Stimulated activated naive CD8-positive, alpha-beta T cell treated with anti-CD3 and anti-CD28 coated beads, Interleukin-15, Interleukin-2, amounts not matched to agents 100 ng/mL and 50 ng/mL, for 24 hours (primary cell): ENCODE results near the gene CD177.
"Not testable (repeated sequence)": the region's sequence is repeated elsewhere in the genome, so short reads cannot be mapped to it uniquely, and the experiment has no call there.

Experiments used
- H3K27ac Mint-ChIP-seq: one replicate; pipeline ENCODE4 v1.8.0; 2021; ENCODE audit warnings: mild to moderate bottlenecking, mixed read lengths
- H3K27me3 Mint-ChIP-seq: one replicate; pipeline ENCODE4 v1.8.0; 2021; ENCODE audit warnings: mixed read lengths
- H3K36me3 Mint-ChIP-seq: one replicate; pipeline ENCODE4 v1.8.0; 2021; ENCODE audit warnings: low read depth, mixed read lengths
- H3K4me1 Mint-ChIP-seq: one replicate; pipeline ENCODE4 v1.8.0; 2021; ENCODE audit warnings: low read depth, mixed read lengths
- H3K4me3 Mint-ChIP-seq: one replicate; pipeline ENCODE4 v1.8.0; 2021; ENCODE audit warnings: mild to moderate bottlenecking, mixed read lengths
- H3K9me3 Mint-ChIP-seq: one replicate; pipeline ENCODE4 v1.8.0; 2021; ENCODE audit warnings: mixed read lengths

Gene CD177

GRCh38 chr19:43328561-43328960 lies 24.9 kb upstream of the CD177 start:
- not testable (repeated sequence) for H3K36me3 Mint-ChIP-seq, H3K27ac Mint-ChIP-seq, H3K27me3 Mint-ChIP-seq, H3K9me3 Mint-ChIP-seq, H3K4me3 Mint-ChIP-seq, H3K4me1 Mint-ChIP-seq

- not testable (repeated sequence) for H3K27ac Mint-ChIP-seq, H3K4me1 Mint-ChIP-seq, H3K9me3 Mint-ChIP-seq, H3K4me3 Mint-ChIP-seq, H3K36me3 Mint-ChIP-seq, H3K27me3 Mint-ChIP-seq
Measured at GRCh38 chr19:43329049-43329448, 24.4 kb upstream of the CD177 start.

- Mint-ChIP-seq H3K27ac (no peak overlapping the region), H3K36me3 (no peaks in the 10 kb centered on the region), H3K27me3 (no peaks in the 10 kb centered on the region), H3K4me3 (no peak overlapping the region), H3K4me1 (no peaks in the 10 kb centered on the region), H3K9me3 (no peaks in the 10 kb centered on the region)
Measured at GRCh38 chr19:43329989-43330388, 23.5 kb upstream of the CD177 start.

GRCh38 chr19:43330726-43331434 lies 22.6 kb upstream of the CD177 start:
- no peaks in the 10 kb centered on the region for H3K27me3 Mint-ChIP-seq
- H3K27ac Mint-ChIP-seq, result no peak overlapping the region
- H3K4me3 Mint-ChIP-seq, result no peak overlapping the region
- H3K4me1 Mint-ChIP-seq, result no peaks in the 10 kb centered on the region
- H3K36me3 Mint-ChIP-seq, result no peaks in the 10 kb centered on the region
- H3K9me3 Mint-ChIP-seq, result no peaks in the 10 kb centered on the region

GRCh38 chr19:43331435-43332010 lies 22.0 kb upstream of the CD177 start:
- Mint-ChIP-seq H3K36me3 (no peaks in the 10 kb centered on the region), H3K27ac (no peak overlapping the region), H3K4me3 (no peak overlapping the region), H3K27me3 (no peaks in the 10 kb centered on the region), H3K9me3 (no peaks in the 10 kb centered on the region), H3K4me1 (no peaks in the 10 kb centered on the region)

- H3K4me1 Mint-ChIP-seq, result no peaks in the 10 kb centered on the region
Measured at GRCh38 chr19:43332058-43332922, 21.2 kb upstream of the CD177 start.

GRCh38 chr19:43336508-43336907 lies 17.0 kb upstream of the CD177 start:
- not testable (repeated sequence) for H3K36me3 Mint-ChIP-seq

More at GRCh38 chr19:43332058-43332922, 21.2 kb upstream of the CD177 start:
- no peaks in the 10 kb centered on the region for H3K36me3 Mint-ChIP-seq
- H3K4me3 Mint-ChIP-seq, result no peak overlapping the region
- no peak overlapping the region for H3K27ac Mint-ChIP-seq
- no peaks in the 10 kb centered on the region for H3K9me3 Mint-ChIP-seq
- H3K27me3 Mint-ChIP-seq, result peaks cover under 1% of the 10 kb centered on the region

GRCh38 chr19:43337737-43338136 lies 15.7 kb upstream of the CD177 start:
- Mint-ChIP-seq H3K9me3 (no peaks in the 10 kb centered on the region), H3K27ac (no peak overlapping the region), H3K4me3 (no peak overlapping the region), H3K27me3 (peaks cover 18% of the 10 kb centered on the region), H3K36me3 (no peaks in the 10 kb centered on the region), H3K4me1 (no peaks in the 10 kb centered on the region)

More at GRCh38 chr19:43336508-43336907, 17.0 kb upstream of the CD177 start:
- not testable (repeated sequence) for H3K4me3 Mint-ChIP-seq, H3K4me1 Mint-ChIP-seq, H3K27ac Mint-ChIP-seq, H3K9me3 Mint-ChIP-seq
- H3K27me3 Mint-ChIP-seq, result peaks cover 15% of the 10 kb centered on the region

GRCh38 chr19:43338530-43338929 lies 15.0 kb upstream of the CD177 start:
- no peaks in the 10 kb centered on the region for H3K36me3 Mint-ChIP-seq
- H3K27ac Mint-ChIP-seq, result no peak overlapping the region
- peaks cover 21% of the 10 kb centered on the region for H3K27me3 Mint-ChIP-seq
- no peak overlapping the region for H3K4me3 Mint-ChIP-seq
- no peaks in the 10 kb centered on the region for H3K9me3 Mint-ChIP-seq
- H3K4me1 Mint-ChIP-seq, result no peaks in the 10 kb centered on the region

GRCh38 chr19:43339243-43339930 lies 14.1 kb upstream of the CD177 start:
- not testable (repeated sequence) for H3K4me3 Mint-ChIP-seq, H3K36me3 Mint-ChIP-seq, H3K4me1 Mint-ChIP-seq, H3K9me3 Mint-ChIP-seq, H3K27ac Mint-ChIP-seq
- peaks cover 21% of the 10 kb centered on the region for H3K27me3 Mint-ChIP-seq

- not testable (repeated sequence) for H3K36me3 Mint-ChIP-seq, H3K4me1 Mint-ChIP-seq, H3K4me3 Mint-ChIP-seq, H3K9me3 Mint-ChIP-seq, H3K27ac Mint-ChIP-seq
- H3K27me3 Mint-ChIP-seq, result peaks cover 21% of the 10 kb centered on the region
Measured at GRCh38 chr19:43340101-43340500, 13.4 kb upstream of the CD177 start.

- H3K9me3 Mint-ChIP-seq, H3K4me3 Mint-ChIP-seq, H3K4me1 Mint-ChIP-seq, H3K27ac Mint-ChIP-seq, H3K36me3 Mint-ChIP-seq: not testable (repeated sequence)
- peaks cover 21% of the 10 kb centered on the region for H3K27me3 Mint-ChIP-seq
Measured at GRCh38 chr19:43341098-43341497, 12.4 kb upstream of the CD177 start.

- H3K4me3 Mint-ChIP-seq, H3K4me1 Mint-ChIP-seq, H3K36me3 Mint-ChIP-seq, H3K27ac Mint-ChIP-seq, H3K9me3 Mint-ChIP-seq: not testable (repeated sequence)
- peaks cover 21% of the 10 kb centered on the region for H3K27me3 Mint-ChIP-seq
Measured at GRCh38 chr19:43342104-43342503, 11.4 kb upstream of the CD177 start.

- not testable (repeated sequence) for H3K9me3 Mint-ChIP-seq
Measured at GRCh38 chr19:43344347-43344925, 9.1 kb upstream of the CD177 start.

GRCh38 chr19:43349813-43350212 lies 3.7 kb upstream of the CD177 start:
- not testable (repeated sequence) for H3K4me1 Mint-ChIP-seq, H3K36me3 Mint-ChIP-seq, H3K4me3 Mint-ChIP-seq, H3K27me3 Mint-ChIP-seq, H3K9me3 Mint-ChIP-seq, H3K27ac Mint-ChIP-seq

More at GRCh38 chr19:43344347-43344925, 9.1 kb upstream of the CD177 start:
- H3K4me1 Mint-ChIP-seq, H3K36me3 Mint-ChIP-seq, H3K4me3 Mint-ChIP-seq, H3K27ac Mint-ChIP-seq: not testable (repeated sequence)
- H3K27me3 Mint-ChIP-seq, result peaks cover 18% of the 10 kb centered on the region
